ENCODE results near the gene AGPAT2.
A peak's percentile ranks its signal among the peaks of the same experiment; 100 is the strongest.

AGPAT2 gene

DNA sequence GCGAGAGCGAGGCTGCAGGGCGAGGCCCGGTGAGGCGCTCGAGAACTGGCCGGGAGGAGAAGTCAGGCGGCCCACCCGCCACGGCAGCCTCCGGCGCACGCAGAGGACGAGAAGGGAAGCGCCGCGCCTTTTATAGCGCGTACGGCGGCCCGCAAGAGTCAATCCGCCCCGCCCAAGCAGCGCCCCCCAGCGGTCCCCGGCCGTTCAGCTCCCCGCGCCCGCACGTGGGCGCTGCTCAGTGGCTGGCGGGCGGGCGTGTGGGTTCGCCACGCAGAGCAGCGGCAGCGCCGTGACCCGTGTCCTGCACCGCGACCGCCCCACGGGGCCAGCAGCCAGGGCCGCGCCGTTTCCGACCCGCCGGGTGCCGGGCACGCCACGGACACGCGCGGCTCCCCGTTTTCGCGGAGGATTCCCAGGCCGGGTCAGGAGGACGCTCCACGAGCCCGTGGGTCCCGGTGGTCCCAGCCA lies 40.9 kb upstream of the AGPAT2 start (continued):
- TF ChIP-seq, protein P1, sequence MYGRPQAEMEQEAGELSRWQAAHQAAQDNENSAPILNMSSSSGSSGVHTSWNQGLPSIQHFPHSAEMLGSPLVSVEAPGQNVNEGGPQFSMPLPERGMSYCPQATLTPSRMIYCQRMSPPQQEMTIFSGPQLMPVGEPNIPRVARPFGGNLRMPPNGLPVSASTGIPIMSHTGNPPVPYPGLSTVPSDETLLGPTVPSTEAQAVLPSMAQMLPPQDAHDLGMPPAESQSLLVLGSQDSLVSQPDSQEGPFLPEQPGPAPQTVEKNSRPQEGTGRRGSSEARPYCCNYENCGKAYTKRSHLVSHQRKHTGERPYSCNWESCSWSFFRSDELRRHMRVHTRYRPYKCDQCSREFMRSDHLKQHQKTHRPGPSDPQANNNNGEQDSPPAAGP (tag by site-specific recombination; IDR thresholded peaks at IDR 0.05): peak; percentile 98
- TF ChIP-seq ZBTB7A (tag by site-specific recombination; IDR thresholded peaks at IDR 0.05; ENCODE audit: low read depth): no peak
- 0 out of 2 replicates have a peak, but pooled peaks have one; percentile 7 for TF ChIP-seq OSR2 (tag by site-specific recombination; IDR thresholded peaks at IDR 0.05)
- no peak for TF ChIP-seq ZNF366 (tag by site-specific recombination; conservative IDR thresholded peaks at IDR 0.05)
- TF ChIP-seq ZNF830 (tag by site-specific recombination; IDR thresholded peaks at IDR 0.05; ENCODE audit: low read depth): no peak
- TF ChIP-seq, protein P2, sequence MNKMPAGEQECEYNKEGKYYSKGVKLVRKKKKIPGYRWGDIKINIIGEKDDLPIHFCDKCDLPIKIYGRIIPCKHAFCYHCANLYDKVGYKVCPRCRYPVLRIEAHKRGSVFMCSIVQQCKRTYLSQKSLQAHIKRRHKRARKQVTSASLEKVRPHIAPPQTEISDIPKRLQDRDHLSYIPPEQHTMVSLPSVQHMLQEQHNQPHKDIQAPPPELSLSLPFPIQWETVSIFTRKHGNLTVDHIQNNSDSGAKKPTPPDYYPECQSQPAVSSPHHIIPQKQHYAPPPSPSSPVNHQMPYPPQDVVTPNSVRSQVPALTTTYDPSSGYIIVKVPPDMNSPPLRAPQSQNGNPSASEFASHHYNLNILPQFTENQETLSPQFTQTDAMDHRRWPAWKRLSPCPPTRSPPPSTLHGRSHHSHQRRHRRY (tag by site-specific recombination; IDR thresholded peaks at IDR 0.05): no peak
- no peak for TF ChIP-seq ZNF175 (tag by site-specific recombination; IDR thresholded peaks at IDR 0.05)
- no peak for TF ChIP-seq ZNF510 (tag by site-specific recombination; IDR thresholded peaks at IDR 0.05; ENCODE audit: insufficient replicate concordance)
- TF ChIP-seq, protein P3, sequence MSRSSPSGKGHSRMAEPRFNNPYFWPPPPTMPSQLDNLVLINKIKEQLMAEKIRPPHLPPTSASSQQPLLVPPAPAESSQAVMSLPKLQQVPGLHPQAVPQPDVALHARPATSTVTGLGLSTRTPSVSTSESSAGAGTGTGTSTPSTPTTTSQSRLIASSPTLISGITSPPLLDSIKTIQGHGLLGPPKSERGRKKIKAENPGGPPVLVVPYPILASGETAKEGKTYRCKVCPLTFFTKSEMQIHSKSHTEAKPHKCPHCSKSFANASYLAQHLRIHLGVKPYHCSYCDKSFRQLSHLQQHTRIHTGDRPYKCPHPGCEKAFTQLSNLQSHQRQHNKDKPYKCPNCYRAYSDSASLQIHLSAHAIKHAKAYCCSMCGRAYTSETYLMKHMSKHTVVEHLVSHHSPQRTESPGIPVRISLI (tag by site-specific recombination; IDR thresholded peaks at IDR 0.05): no peak
- TF ChIP-seq, protein P4, sequence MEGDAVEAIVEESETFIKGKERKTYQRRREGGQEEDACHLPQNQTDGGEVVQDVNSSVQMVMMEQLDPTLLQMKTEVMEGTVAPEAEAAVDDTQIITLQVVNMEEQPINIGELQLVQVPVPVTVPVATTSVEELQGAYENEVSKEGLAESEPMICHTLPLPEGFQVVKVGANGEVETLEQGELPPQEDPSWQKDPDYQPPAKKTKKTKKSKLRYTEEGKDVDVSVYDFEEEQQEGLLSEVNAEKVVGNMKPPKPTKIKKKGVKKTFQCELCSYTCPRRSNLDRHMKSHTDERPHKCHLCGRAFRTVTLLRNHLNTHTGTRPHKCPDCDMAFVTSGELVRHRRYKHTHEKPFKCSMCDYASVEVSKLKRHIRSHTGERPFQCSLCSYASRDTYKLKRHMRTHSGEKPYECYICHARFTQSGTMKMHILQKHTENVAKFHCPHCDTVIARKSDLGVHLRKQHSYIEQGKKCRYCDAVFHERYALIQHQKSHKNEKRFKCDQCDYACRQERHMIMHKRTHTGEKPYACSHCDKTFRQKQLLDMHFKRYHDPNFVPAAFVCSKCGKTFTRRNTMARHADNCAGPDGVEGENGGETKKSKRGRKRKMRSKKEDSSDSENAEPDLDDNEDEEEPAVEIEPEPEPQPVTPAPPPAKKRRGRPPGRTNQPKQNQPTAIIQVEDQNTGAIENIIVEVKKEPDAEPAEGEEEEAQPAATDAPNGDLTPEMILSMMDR (tag by site-specific recombination; IDR thresholded peaks at IDR 0.05): peak; percentile 98
- no peak for TF ChIP-seq ZNF140 (tag by site-specific recombination; IDR thresholded peaks at IDR 0.05)
- TF ChIP-seq ZXDB (tag by site-specific recombination; IDR thresholded peaks at IDR 0.05): 0 out of 2 replicates have a peak, but pooled peaks have one; percentile 56
- TF ChIP-seq REPIN1 (tag by site-specific recombination; IDR thresholded peaks at IDR 0.05; ENCODE audit: low read depth): no peak
- peak; percentile 67; the same call in 1 of the 2 replicates for TF ChIP-seq ZEB2 (tag by site-specific recombination; IDR thresholded peaks at IDR 0.05)
- TF ChIP-seq, protein P5, sequence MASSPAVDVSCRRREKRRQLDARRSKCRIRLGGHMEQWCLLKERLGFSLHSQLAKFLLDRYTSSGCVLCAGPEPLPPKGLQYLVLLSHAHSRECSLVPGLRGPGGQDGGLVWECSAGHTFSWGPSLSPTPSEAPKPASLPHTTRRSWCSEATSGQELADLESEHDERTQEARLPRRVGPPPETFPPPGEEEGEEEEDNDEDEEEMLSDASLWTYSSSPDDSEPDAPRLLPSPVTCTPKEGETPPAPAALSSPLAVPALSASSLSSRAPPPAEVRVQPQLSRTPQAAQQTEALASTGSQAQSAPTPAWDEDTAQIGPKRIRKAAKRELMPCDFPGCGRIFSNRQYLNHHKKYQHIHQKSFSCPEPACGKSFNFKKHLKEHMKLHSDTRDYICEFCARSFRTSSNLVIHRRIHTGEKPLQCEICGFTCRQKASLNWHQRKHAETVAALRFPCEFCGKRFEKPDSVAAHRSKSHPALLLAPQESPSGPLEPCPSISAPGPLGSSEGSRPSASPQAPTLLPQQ (tag by site-specific recombination; IDR thresholded peaks at IDR 0.05): peak; percentile 91
- TF ChIP-seq, protein P6, sequence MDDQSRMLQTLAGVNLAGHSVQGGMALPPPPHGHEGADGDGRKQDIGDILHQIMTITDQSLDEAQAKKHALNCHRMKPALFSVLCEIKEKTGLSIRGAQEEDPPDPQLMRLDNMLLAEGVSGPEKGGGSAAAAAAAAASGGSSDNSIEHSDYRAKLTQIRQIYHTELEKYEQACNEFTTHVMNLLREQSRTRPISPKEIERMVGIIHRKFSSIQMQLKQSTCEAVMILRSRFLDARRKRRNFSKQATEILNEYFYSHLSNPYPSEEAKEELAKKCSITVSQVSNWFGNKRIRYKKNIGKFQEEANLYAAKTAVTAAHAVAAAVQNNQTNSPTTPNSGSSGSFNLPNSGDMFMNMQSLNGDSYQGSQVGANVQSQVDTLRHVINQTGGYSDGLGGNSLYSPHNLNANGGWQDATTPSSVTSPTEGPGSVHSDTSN (CRISPR knock-in tag; IDR thresholded peaks at IDR 0.05): peak; percentile 86; the same call in 1 of the 2 replicates
- TF ChIP-seq, protein P7, sequence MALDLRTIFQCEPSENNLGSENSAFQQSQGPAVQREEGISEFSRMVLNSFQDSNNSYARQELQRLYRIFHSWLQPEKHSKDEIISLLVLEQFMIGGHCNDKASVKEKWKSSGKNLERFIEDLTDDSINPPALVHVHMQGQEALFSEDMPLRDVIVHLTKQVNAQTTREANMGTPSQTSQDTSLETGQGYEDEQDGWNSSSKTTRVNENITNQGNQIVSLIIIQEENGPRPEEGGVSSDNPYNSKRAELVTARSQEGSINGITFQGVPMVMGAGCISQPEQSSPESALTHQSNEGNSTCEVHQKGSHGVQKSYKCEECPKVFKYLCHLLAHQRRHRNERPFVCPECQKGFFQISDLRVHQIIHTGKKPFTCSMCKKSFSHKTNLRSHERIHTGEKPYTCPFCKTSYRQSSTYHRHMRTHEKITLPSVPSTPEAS (tag by site-specific recombination; IDR thresholded peaks at IDR 0.05): no peak
- TF ChIP-seq ZNF184 (tag by site-specific recombination; IDR thresholded peaks at IDR 0.05): peak; percentile 44; the same call in 1 of the 2 replicates
- TF ChIP-seq, protein P8, sequence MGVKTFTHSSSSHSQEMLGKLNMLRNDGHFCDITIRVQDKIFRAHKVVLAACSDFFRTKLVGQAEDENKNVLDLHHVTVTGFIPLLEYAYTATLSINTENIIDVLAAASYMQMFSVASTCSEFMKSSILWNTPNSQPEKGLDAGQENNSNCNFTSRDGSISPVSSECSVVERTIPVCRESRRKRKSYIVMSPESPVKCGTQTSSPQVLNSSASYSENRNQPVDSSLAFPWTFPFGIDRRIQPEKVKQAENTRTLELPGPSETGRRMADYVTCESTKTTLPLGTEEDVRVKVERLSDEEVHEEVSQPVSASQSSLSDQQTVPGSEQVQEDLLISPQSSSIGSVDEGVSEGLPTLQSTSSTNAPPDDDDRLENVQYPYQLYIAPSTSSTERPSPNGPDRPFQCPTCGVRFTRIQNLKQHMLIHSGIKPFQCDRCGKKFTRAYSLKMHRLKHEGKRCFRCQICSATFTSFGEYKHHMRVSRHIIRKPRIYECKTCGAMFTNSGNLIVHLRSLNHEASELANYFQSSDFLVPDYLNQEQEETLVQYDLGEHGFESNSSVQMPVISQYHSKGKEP (tag by site-specific recombination; IDR thresholded peaks at IDR 0.05): peak; percentile 76
- TF ChIP-seq MYNN (tag by site-specific recombination; IDR thresholded peaks at IDR 0.05; ENCODE audit: borderline replicate concordance): no peak
- TF ChIP-seq MEIS1 (CRISPR knock-in tag; IDR thresholded peaks at IDR 0.05; ENCODE audit: borderline replicate concordance): no peak
- TF ChIP-seq ZNF239 (tag by site-specific recombination; IDR thresholded peaks at IDR 0.05): no peak
- TF ChIP-seq, protein P9, sequence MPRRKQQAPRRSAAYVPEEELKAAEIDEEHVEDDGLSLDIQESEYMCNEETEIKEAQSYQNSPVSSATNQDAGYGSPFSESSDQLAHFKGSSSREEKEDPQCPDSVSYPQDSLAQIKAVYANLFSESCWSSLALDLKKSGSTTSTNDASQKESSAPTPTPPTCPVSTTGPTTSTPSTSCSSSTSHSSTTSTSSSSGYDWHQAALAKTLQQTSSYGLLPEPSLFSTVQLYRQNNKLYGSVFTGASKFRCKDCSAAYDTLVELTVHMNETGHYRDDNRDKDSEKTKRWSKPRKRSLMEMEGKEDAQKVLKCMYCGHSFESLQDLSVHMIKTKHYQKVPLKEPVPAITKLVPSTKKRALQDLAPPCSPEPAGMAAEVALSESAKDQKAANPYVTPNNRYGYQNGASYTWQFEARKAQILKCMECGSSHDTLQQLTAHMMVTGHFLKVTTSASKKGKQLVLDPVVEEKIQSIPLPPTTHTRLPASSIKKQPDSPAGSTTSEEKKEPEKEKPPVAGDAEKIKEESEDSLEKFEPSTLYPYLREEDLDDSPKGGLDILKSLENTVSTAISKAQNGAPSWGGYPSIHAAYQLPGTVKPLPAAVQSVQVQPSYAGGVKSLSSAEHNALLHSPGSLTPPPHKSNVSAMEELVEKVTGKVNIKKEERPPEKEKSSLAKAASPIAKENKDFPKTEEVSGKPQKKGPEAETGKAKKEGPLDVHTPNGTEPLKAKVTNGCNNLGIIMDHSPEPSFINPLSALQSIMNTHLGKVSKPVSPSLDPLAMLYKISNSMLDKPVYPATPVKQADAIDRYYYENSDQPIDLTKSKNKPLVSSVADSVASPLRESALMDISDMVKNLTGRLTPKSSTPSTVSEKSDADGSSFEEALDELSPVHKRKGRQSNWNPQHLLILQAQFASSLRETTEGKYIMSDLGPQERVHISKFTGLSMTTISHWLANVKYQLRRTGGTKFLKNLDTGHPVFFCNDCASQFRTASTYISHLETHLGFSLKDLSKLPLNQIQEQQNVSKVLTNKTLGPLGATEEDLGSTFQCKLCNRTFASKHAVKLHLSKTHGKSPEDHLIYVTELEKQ (tag by site-specific recombination; IDR thresholded peaks at IDR 0.05; ENCODE audit: borderline replicate concordance): peak; percentile 44; the same call in 1 of the 2 replicates
- no peak for TF ChIP-seq ZFP3 (tag by site-specific recombination; IDR thresholded peaks at IDR 0.05; ENCODE audit: low read depth)
- TF ChIP-seq KLF7 (tag by site-specific recombination; IDR thresholded peaks at IDR 0.05; ENCODE audit: borderline replicate concordance): peak; percentile 100
